Activated T-helper 1 cell treated with anti-CD3 and anti-CD28 coated beads, Interleukin-12 subunit alpha, Interleukin-12 subunit beta, Interleukin-2, Interleukin-4 antibody, amounts not matched to agents 30 ng/mL and 10 ng/mL and 1 ng/mL, durations not matched to agents 14 hours and 24 hours and 36 hours (primary cell): ENCODE measurements around the gene STXBP1. TPM values are rescaled to one million over a fixed set of nuclear protein-coding genes. Genes with fewer than 3 reads are reported as not detected.

Experiments
- DNase-seq: peaks from one replicate; pipeline ENCODE4 v3.0.0; 2021; ENCODE audit warnings: low spot score
- H3K27ac Mint-ChIP-seq: one replicate; pipeline ENCODE4 v1.8.0; 2021; ENCODE audit warnings: mild to moderate bottlenecking, mixed read lengths
- H3K27me3 Mint-ChIP-seq: one replicate; pipeline ENCODE4 v1.8.0; 2022; ENCODE audit warnings: mild to moderate bottlenecking, moderate library complexity, mixed read lengths; ENCODE audit not compliant: insufficient read depth
- H3K36me3 Mint-ChIP-seq: one replicate; pipeline ENCODE4 v1.8.0; 2021; ENCODE audit warnings: low read depth, mixed read lengths
- H3K4me1 Mint-ChIP-seq: one replicate; pipeline ENCODE4 v1.8.0; 2021; ENCODE audit warnings: low read depth, mixed read lengths
- H3K4me3 Mint-ChIP-seq: one replicate; pipeline ENCODE4 v1.8.0; 2021; ENCODE audit warnings: mild to moderate bottlenecking, moderate library complexity, mixed read lengths
- H3K9me3 Mint-ChIP-seq: one replicate; pipeline ENCODE4 v1.8.0; 2021; ENCODE audit warnings: mixed read lengths
- intact Hi-C: fragments of 100-400 bp; cut with micrococcal nuclease; formaldehyde crosslinking; loops from one replicate; pipeline ENCODE4 v1.15.1; 2024
- total RNA-seq: library from RNA; stranded (reverse); gene quantifications from 2 replicates; pipeline ENCODE4 v1.2.3, GENCODE V29; 2022

STXBP1 gene
- total RNA-seq, 1 donor from 2014 or later = 32.9 TPM

DNA sequence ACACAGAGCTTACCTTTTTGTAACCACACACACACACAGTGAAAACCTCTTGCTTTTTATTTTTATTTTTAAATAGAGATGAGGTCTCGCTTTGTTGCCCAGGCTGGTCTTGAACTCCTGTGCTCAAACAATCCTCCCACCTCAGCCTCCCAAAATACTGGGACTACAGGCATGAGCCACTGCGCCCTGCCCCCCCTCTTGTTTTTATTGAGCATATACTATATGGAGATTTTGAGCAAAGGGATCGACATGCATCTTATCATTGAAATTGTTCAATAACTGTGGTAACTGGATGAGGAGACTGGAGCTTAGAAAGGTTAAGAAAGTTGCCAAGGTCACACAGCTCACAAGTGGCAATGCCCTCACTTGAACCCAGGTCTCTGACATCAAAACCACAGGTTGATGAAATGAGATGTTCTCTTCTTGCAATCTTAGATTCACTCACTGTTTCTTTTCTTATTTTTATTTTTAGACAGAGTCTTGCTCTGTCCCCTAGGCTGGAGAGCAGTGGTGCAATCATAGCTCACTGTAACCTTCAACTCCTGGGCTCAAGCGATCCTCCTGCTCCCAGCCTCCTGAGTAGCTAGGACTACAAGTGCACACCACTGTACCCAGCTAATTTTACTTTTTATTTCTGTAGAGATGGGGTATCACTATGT is 26.8 kb upstream of the STXBP1 start:
- intact Hi-C loops = no loop called here

DNA sequence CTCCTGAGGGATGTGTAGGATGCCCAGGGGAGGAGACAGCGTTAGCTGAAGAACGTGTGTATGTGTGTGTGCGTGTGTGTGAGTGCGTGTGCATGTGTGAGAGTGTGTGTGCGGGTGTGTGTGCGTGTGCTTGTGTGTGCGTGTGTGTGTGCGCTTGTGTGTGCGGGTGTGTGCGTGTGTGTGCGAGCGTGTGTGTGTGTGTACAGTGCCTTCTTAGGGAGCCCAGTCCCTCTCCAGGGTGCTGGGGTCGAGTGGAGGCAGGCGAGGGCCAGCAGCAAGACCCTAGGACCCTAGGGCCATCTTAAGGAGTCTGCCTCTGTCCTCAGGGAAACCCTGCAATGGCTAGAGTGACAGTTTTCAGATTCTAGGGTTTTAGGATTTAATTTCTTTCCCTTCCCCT is 26.0 kb upstream of the STXBP1 start:
- Mint-ChIP-seq H3K4me3 (no peak overlapping the region), H3K4me1 (peaks cover 11% of the 10 kb centered on the region), H3K27ac (no peak overlapping the region), H3K27me3 (peaks cover 14% of the 10 kb centered on the region), H3K9me3 (no peaks in the 10 kb centered on the region), H3K36me3 (no peaks in the 10 kb centered on the region)
- intact Hi-C loops = loop anchor here (1.0 kb wide), 2 partner anchors 82 to 149 kb away; partner anchors contain the start of gene TOR2A
- DNase-seq = no peak

More for the DNA sequence above, 26.8 kb upstream of the STXBP1 start:
- Mint-ChIP-seq H3K27ac (no peak overlapping the region), H3K27me3 (peaks cover 14% of the 10 kb centered on the region), H3K4me1 (peaks cover 19% of the 10 kb centered on the region), H3K36me3 (no peaks in the 10 kb centered on the region), H3K9me3 (no peaks in the 10 kb centered on the region), H3K4me3 (no peak overlapping the region)
- DNase-seq = no peak

DNA sequence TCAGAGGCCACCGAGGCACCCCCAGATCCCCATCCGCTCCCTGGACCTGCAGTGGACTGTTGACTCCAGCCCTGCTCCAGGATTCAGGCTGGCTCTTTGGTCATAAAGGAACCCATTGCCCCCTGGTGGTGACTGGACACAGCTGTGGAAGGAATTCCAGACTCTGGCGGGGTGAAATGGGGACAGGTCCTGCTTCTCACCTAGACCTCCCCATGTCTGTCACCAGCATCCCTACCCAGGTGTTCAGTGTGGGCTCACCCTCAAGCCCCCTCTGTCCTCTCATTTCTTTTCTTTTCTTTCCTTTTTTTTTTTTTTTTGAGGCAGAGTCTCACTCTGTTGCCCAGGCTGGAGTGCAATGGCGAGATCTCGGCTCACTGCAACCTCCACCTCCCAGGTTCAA is 25.5 kb upstream of the STXBP1 start:
- intact Hi-C loops = loop anchor here (1.0 kb wide), 2 partner anchors 82 to 149 kb away; partner anchors contain the start of gene TOR2A
- Mint-ChIP-seq H3K27ac (no peak overlapping the region), H3K4me3 (no peak overlapping the region)

DNA sequence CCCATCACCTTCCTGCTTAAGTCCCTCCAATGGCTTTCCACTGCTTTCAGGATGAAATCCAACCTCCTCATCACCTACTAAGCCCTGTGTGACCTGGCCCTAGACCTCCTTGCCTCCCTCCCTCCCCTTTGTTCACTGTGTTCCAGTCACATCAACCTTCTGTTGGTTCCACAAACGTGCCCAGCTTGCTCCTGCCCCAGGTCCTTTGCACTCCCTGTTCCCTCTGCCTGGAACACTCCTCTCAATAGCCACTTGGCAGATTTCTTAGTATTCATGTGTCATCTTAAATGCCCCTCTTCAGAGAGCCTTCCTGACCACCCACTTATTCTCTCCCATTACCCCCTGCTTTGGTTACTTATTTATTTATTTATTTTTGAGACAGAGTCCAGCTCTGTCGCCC is 24.1 kb upstream of the STXBP1 start:
- no peaks in the 10 kb centered on the region for H3K9me3 Mint-ChIP-seq
- H3K36me3 Mint-ChIP-seq = no peaks in the 10 kb centered on the region
- H3K27me3 Mint-ChIP-seq = peaks cover 18% of the 10 kb centered on the region
- peaks cover 11% of the 10 kb centered on the region for H3K4me1 Mint-ChIP-seq
- DNase-seq = no peak
- H3K27ac Mint-ChIP-seq = no peak overlapping the region
- H3K4me3 Mint-ChIP-seq = no peak overlapping the region
- intact Hi-C loops = no loop called here

More for the DNA sequence above, 25.5 kb upstream of the STXBP1 start:
- Mint-ChIP-seq H3K27me3 (peaks cover 14% of the 10 kb centered on the region), H3K36me3 (no peaks in the 10 kb centered on the region), H3K4me1 (peaks cover 11% of the 10 kb centered on the region), H3K9me3 (no peaks in the 10 kb centered on the region)
- peak; percentile 33 for DNase-seq

DNA sequence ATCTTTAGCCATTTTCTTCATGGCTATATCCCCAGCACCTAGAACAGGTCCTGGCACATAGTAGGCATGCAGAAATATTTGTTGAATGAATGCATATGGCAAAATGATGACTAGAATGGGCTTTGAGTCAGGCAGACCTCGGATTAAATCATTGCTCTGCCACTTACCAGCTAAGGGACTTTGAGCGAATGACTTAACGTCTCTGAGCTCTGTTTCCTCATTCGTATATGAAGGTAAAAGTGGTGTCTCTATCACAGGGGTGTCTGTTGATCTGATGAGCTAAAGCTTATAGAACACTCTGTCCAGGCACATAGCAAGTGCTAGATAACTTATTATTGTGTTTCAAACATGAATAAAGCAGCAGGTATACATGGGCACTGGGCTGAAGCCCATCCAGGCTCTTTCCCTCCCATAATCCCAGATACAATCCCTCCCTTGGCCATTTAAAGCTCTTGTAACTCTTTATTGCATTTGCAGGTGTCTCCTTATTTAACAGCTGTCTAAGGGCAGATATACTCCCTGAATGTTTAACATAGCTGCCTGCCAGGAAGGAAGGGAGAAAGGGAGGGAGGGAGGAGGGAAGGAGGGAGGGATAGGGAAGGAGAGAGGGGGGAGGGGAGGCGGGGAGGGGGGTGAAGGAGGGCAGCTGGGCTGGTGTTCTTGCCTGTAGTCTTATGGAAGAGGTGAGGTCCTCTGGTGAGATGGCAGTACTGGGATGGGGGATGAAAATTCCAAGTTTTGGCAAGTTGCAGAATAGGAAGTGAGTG is 23.2 kb upstream of the STXBP1 start:
- Mint-ChIP-seq H3K27ac (no peak overlapping the region), H3K9me3 (no peaks in the 10 kb centered on the region), H3K4me1 (peaks cover 6% of the 10 kb centered on the region), H3K4me3 (no peak overlapping the region), H3K27me3 (peaks cover 19% of the 10 kb centered on the region), H3K36me3 (no peaks in the 10 kb centered on the region)
- intact Hi-C loops = no loop called here
- no peak for DNase-seq

DNA sequence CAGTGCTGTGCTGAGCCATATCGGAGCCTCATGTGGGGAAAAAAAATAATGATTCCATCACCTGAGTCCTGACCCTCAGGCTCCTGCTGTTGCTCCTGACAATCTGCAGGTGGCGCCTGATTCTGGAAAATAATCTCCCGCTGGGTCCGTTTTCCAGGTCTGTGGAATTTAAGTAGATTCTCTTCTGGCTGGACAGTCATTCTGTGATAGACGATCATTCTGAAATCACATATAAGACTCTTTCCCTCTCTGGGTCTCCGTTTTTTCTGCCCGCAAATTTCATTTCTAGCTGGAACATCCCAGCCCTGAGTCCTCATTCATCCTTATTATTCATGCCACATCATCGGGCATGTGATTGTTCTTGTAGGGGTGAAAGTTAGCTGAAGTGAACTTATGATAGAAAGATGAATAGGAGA is 22.1 kb upstream of the STXBP1 start:
- H3K4me3 Mint-ChIP-seq = no peak overlapping the region
- peaks cover 19% of the 10 kb centered on the region for H3K27me3 Mint-ChIP-seq
- no peaks in the 10 kb centered on the region for H3K9me3 Mint-ChIP-seq
- no peaks in the 10 kb centered on the region for H3K36me3 Mint-ChIP-seq
- H3K27ac Mint-ChIP-seq = no peak overlapping the region
- intact Hi-C loops = loop anchor here (1.0 kb wide), 3 partner anchors 144 to 331 kb away; no protein-coding TSS in a partner anchor
- DNase-seq = no peak
- H3K4me1 Mint-ChIP-seq = peaks cover 5% of the 10 kb centered on the region

DNA sequence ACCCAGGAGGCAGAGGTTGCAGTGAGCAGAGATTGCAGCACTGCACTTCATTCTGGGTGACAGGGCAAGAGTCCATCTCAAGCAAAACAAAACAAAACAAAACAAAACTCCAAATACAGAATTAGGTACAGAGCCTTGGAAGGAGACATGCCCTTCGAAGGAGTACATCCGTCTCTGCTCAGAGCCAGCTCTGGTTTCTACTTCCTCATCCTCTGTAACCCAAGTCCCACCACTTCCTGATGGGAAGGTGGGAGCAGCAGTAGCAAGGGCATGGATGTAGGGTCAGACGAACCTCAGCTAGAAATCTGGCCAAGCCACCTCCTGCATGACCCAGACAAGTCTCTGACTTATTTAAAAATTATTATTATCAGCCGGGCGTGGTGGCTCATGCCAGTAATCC is 16.5 kb upstream of the STXBP1 start:
- DNase-seq = no peak
- no peak overlapping the region for H3K27ac Mint-ChIP-seq
- peaks cover 12% of the 10 kb centered on the region for H3K27me3 Mint-ChIP-seq
- no peaks in the 10 kb centered on the region for H3K4me1 Mint-ChIP-seq
- no peak overlapping the region for H3K4me3 Mint-ChIP-seq
- intact Hi-C loops = no loop called here
- H3K36me3 Mint-ChIP-seq = no peaks in the 10 kb centered on the region
- no peaks in the 10 kb centered on the region for H3K9me3 Mint-ChIP-seq

DNA sequence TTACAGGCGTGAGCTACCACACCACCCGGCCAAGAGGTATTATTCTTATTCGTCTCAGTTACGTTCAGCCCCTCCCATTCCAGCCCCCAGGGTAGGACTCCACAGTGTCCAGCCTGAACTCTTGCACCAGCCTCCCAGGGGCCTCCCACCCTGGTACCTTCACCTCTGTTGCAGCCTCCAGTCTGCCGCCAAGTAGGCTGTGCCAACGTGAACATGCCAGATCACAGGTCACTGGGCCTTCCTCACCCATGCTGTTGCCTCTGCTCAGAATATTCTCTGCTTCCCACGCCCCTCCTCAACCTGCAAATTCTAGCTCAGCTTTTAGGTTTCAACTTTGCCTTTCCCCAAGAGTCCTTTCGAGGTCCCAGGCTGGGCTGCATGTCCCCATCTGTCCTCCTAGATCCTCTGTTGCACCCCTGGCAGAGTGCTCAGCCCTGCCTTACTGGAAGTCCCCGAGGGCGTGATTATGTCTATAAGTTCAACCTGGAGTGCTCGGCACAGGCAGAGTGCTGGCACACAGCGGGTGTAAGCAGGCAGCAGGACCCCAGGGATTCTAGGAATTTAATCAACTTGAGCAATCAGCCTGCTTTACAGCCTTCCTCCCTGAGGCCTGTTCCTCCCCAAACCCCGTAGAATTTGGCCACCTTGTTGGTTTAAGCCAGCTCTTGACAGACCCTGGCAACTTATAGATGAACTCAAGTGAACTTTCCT is 13.1 kb upstream of the STXBP1 start:
- Mint-ChIP-seq H3K27me3 (peaks cover 17% of the 10 kb centered on the region), H3K36me3 (no peaks in the 10 kb centered on the region), H3K4me1 (no peaks in the 10 kb centered on the region), H3K4me3 (no peak overlapping the region), H3K9me3 (no peaks in the 10 kb centered on the region), H3K27ac (no peak overlapping the region)
- intact Hi-C loops = no loop called here
- no peak for DNase-seq

DNA sequence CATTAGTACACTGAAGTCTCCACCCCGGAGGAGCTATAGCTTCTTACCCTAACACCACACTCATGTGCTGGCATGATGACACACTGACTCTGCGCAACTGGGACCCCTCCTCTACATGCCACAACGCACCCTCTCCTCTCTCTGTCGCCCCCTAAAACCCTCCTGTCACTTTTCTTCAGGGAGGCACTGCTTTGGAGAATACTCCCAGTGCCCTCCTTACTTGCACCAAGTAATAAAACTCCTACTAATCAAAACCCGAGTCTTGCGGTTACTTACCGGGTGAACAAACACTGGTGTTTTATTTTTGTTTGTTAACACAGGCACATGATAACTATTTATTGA is 12.6 kb upstream of the STXBP1 start:
- Mint-ChIP-seq H3K4me3 (no peak overlapping the region), H3K27ac (no peak overlapping the region), H3K9me3 (no peaks in the 10 kb centered on the region), H3K4me1 (no peaks in the 10 kb centered on the region), H3K36me3 (no peaks in the 10 kb centered on the region), H3K27me3 (peaks cover 17% of the 10 kb centered on the region)
- no peak for DNase-seq
- intact Hi-C loops = no loop called here

DNA sequence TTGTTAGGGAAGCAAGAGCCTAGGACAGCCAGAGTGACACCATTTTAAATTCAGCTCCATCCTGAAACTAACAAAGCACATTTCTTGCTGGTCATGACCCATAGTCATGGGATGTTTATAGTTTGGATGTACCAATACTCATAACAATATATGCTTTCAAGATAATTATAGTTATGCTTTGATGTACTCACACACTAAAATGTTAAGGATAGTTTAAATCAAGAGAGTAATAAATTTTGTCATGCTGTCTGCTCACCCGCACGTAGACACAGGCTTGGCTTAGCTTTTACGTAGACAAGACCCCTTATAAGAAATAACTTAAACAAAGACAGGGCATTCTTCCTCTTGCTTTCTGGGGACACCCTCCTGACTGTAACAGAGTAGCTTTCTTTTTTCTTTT is 8.9 kb upstream of the STXBP1 start:
- intact Hi-C loops = no loop called here
- peaks cover 27% of the 10 kb centered on the region for H3K27me3 Mint-ChIP-seq
- H3K36me3 Mint-ChIP-seq = no peaks in the 10 kb centered on the region
- H3K9me3 Mint-ChIP-seq = no peaks in the 10 kb centered on the region
- H3K4me1 Mint-ChIP-seq = peaks cover 6% of the 10 kb centered on the region
- H3K4me3 Mint-ChIP-seq = no peak overlapping the region
- H3K27ac Mint-ChIP-seq = no peak overlapping the region
- DNase-seq = no peak

DNA sequence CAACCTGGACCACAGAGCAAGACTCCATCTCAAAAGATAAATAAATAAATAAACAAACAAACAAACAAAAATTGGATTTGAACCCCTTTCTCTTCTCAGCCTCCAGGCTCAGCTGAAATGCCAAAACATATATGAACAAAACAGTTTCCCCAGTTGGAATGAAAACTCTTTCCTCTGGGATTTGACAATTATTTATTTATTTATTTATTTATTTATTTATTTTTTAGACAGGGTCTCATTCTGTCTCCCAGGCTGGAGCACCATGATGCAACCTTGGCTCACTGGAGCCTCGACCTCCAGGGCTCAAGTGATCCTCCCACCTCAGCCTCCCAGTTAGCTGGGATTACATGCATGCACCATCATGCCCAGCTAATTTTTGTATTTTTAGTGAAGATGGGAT is 6.0 kb upstream of the STXBP1 start:
- DNase-seq = no peak
- H3K4me3 Mint-ChIP-seq = no peak overlapping the region

DNA sequence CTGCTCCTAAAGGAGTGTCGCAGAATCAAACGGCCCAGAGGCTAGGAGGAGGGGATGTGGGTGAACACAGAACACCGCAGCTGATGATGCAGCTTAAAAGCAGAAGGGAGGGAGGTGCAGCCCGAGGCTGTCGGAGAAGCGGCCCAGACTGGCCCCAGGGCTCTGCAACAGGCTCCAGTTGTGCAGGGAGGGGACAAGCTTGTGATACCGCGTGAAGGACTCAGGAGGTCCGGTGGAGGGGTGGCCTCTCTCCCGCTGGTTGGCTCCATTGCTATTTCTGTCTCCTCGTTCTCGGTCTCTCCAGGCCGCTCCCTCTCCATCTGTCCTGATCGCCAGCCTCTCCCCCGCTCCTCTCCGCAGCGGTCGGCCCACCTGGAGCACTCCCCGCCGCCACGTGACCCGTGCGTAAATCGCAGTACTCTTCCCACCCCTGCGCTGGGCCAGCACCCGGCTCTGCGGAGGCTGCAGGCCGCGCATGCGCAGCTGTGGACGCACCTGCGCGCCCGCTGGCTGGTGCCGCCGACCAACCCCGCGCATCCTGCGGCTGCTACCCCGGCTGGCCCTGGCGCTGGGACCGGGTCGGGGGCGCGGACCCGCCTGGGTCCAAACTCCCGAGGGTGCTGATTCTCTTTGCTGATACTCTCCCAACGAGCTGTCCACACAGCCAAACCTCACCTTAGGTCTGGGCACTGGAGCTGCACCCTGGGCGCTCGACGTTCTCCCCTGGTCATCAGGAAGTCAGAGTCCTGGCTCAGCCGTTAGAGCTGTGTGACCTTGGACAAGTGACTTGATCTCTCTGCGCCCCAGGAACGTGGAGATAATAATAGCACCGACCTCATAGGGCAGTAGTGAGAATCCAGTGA is 3.7 kb upstream of the STXBP1 start:
- intact Hi-C loops = loop anchor here (1.0 kb wide), 1 partner anchor 126 kb away; no protein-coding TSS in a partner anchor
- Mint-ChIP-seq H3K36me3 (no peaks in the 10 kb centered on the region), H3K9me3 (no peaks in the 10 kb centered on the region), H3K27me3 (peaks cover 40% of the 10 kb centered on the region), H3K4me3 (peak overlapping the region; percentile 82), H3K27ac (no peak overlapping the region), H3K4me1 (peaks cover 33% of the 10 kb centered on the region)
- peak; percentile 71 for DNase-seq

More for the DNA sequence above, 6.0 kb upstream of the STXBP1 start:
- Mint-ChIP-seq H3K27ac (no peak overlapping the region), H3K27me3 (peaks cover 35% of the 10 kb centered on the region), H3K4me1 (peaks cover 23% of the 10 kb centered on the region), H3K36me3 (no peaks in the 10 kb centered on the region), H3K9me3 (no peaks in the 10 kb centered on the region)
- intact Hi-C loops = no loop called here
